Keratinocyte (primary cell): ENCODE results near the gene IFT122. TPM values are rescaled to one million over a fixed set of nuclear protein-coding genes. Genes with fewer than 3 reads are reported as not detected.

ENCODE experiments used
- DNase-seq: peaks from one replicate; pipeline ENCODE4 v3.0.0-alpha.2; 2011; ENCODE audit warnings: low read depth, missing footprints, low spot score
- FAIRE-seq: peaks from 2 replicates; lab custom pipeline; 2011; peaks lifted over from hg19 to GRCh38; lab: Jason Lieb, UNC
- H2AFZ ChIP-seq: 2 replicates; pipeline ENCODE4 v1.6.0; 2012; ENCODE audit warnings: low read length, control low read depth, inconsistent platforms; ENCODE audit not compliant: control insufficient read depth
- H3K27ac ChIP-seq: 2 replicates; pipeline ENCODE4 v1.5.1; 2011; ENCODE audit warnings: low read length; ENCODE audit not compliant: control insufficient read depth, insufficient read depth
- H3K27me3 ChIP-seq: 3 replicates; pipeline ENCODE4 v1.6.0; 2011; ENCODE audit warnings: low read length; ENCODE audit not compliant: control insufficient read depth, insufficient read depth; ENCODE audit errors: extremely low read depth
- H3K36me3 ChIP-seq, 2 experiments: 2 replicates in 1 of 2; 3 replicates in 1 of 2; pipeline ENCODE4 v1.5.1; 2011; ENCODE audit warnings: low read length in 2 of 2, mild to moderate bottlenecking in 1 of 2; ENCODE audit not compliant: control insufficient read depth in 2 of 2, insufficient read depth in 2 of 2; ENCODE audit errors: extremely low read depth in 1 of 2
- H3K4me1 ChIP-seq: 3 replicates; pipeline ENCODE4 v1.5.1; 2011; ENCODE audit warnings: low read length; ENCODE audit not compliant: control insufficient read depth, insufficient read depth; ENCODE audit errors: extremely low read depth
- H3K4me2 ChIP-seq: 3 replicates; pipeline ENCODE4 v1.6.0; 2011; ENCODE audit warnings: low read depth, low read length; ENCODE audit not compliant: control insufficient read depth, insufficient read depth; ENCODE audit errors: extremely low read depth
- H3K4me3 ChIP-seq, 3 experiments: fragments of 200-600 bp in 1 of 3; sonication (generic) in 1 of 3; 2 replicates in 2 of 3; 3 replicates in 1 of 3; pipeline ENCODE4 v1.5.1; 2011 to 2016; ENCODE audit warnings: low read length in 3 of 3, mild to moderate bottlenecking in 3 of 3, control low read depth in 2 of 3, inconsistent platforms in 1 of 3, low read depth in 1 of 3, mixed read lengths in 1 of 3, mixed run types in 1 of 3, moderate library complexity in 1 of 3; ENCODE audit not compliant: control insufficient read depth in 2 of 3, insufficient read depth in 2 of 3; ENCODE audit errors: extremely low read depth in 1 of 3
- H3K79me2 ChIP-seq: 2 replicates; pipeline ENCODE4 v1.6.0; 2012; ENCODE audit warnings: low read length; ENCODE audit not compliant: control insufficient read depth, insufficient read depth
- H3K9ac ChIP-seq: 3 replicates; pipeline ENCODE4 v1.6.0; 2011; ENCODE audit warnings: low read length; ENCODE audit not compliant: control insufficient read depth, insufficient read depth; ENCODE audit errors: extremely low read depth
- H3K9me1 ChIP-seq: 3 replicates; pipeline ENCODE4 v1.6.0; 2011; ENCODE audit warnings: low read length; ENCODE audit not compliant: control insufficient read depth, insufficient read depth; ENCODE audit errors: extremely low read depth
- H3K9me3 ChIP-seq: 2 replicates; pipeline ENCODE4 v1.5.1; 2012; ENCODE audit warnings: low read depth, low read length; ENCODE audit not compliant: control insufficient read depth
- H4K20me1 ChIP-seq: 3 replicates; pipeline ENCODE4 v1.6.0; 2011; ENCODE audit warnings: low read length; ENCODE audit not compliant: control insufficient read depth, insufficient read depth; ENCODE audit errors: extremely low read depth
- EZH2 ChIP-seq: IDR thresholded peaks from one replicate; pipeline ENCODE4 v1.6.1; 2012; ENCODE audit warnings: inconsistent platforms, mild to moderate bottlenecking, low read length, moderate library complexity
- dilution Hi-C: fragments of 300-500 bp; cut with MboI; formaldehyde crosslinking; loops from one replicate; pipeline ENCODE4 v1.7.0; 2020; ENCODE audit warnings: low sequenced_read_pairs; ENCODE audit not compliant: extremely low pct_ligation_motif_present
- polyA plus RNA-seq, 5 experiments: library from polyadenylated mRNA; depleted of rRNA in 3 of 5; stranded (reverse) in 3 of 5; stranded (forward) in 1 of 5; unstranded in 1 of 5; fragments of >200 nt; gene quantifications; 1 replicate in 1 of 5; 2 replicates in 3 of 5; 3 replicates in 1 of 5; pipeline versions ENCODE4 v1.2.1 to v1.2.3, GENCODE V29; 2011 to 2012; ENCODE audit warnings: missing spikeins in 2 of 5, low read depth in 1 of 5, low replicate concordance in 1 of 5
- TF ChIP-seq, protein P1 (sequence below), 3 experiments: IDR thresholded peaks in 1 of 3; conservative IDR thresholded peaks in 1 of 3; optimal IDR thresholded peaks in 1 of 3; 2 replicates in 2 of 3; 3 replicates in 1 of 3; pipeline versions ENCODE3 to v1.5.1; 2011; ENCODE audit warnings: low read length in 3 of 3, mild to moderate bottlenecking in 3 of 3, moderate library complexity in 2 of 3, control low read depth in 1 of 3, inconsistent platforms in 1 of 3; ENCODE audit not compliant: insufficient read depth in 2 of 3; ENCODE audit errors: extremely low read depth in 1 of 3

Gene IFT122
- polyA plus RNA-seq, 1 donor (not counting 4 experiments of a cell fraction or from before 2014, with no cell fraction given): 7.1 TPM

DNA sequence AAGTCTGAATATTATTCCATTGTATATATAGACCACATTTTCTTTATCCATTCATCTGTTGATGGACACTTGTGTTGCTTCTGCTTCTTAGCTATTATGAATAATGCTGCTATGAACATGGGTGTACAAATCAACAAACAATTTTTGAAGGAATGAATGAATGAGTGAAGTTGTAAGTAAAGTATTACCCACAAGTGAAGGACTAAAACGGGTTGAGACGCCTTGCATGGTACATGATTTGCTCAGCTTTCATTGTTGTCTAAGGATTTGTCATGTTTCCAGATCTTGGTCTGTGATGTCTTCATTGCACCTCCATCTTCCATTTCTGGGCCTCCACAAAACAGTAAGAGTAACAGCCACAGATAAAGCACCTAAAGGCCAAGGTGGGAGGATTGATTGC, 20.5 kb downstream of the IFT122 start:
- Histone ChIP-seq H3K9ac (no peak overlapping the region), H3K79me2 (no peaks in the 10 kb centered on the region), H3K36me3 (peaks cover 0 to 3% of the 10 kb centered on the region in 2 experiments), H3K27ac (no peak overlapping the region), H3K27me3 (no peaks in the 10 kb centered on the region), H3K4me1 (no peaks in the 10 kb centered on the region), H3K4me2 (no peak overlapping the region), H3K9me3 (no peaks in the 10 kb centered on the region), H3K4me3 (no peak overlapping the region), H3K9me1 (no peaks in the 10 kb centered on the region), H2AFZ (no peak overlapping the region), H4K20me1 (no peaks in the 10 kb centered on the region)
- no peak for DNase-seq
- TF ChIP-seq EZH2: no peak
- TF ChIP-seq, protein P1, sequence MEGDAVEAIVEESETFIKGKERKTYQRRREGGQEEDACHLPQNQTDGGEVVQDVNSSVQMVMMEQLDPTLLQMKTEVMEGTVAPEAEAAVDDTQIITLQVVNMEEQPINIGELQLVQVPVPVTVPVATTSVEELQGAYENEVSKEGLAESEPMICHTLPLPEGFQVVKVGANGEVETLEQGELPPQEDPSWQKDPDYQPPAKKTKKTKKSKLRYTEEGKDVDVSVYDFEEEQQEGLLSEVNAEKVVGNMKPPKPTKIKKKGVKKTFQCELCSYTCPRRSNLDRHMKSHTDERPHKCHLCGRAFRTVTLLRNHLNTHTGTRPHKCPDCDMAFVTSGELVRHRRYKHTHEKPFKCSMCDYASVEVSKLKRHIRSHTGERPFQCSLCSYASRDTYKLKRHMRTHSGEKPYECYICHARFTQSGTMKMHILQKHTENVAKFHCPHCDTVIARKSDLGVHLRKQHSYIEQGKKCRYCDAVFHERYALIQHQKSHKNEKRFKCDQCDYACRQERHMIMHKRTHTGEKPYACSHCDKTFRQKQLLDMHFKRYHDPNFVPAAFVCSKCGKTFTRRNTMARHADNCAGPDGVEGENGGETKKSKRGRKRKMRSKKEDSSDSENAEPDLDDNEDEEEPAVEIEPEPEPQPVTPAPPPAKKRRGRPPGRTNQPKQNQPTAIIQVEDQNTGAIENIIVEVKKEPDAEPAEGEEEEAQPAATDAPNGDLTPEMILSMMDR (optimal IDR thresholded peaks at IDR 0.05 in 1 of 3, IDR thresholded peaks at IDR 0.05 in 1 of 3, conservative IDR thresholded peaks at IDR 0.05 in 1 of 3; ENCODE audit: extremely low read depth in 1 of 3, insufficient read depth in 2 of 3, low read length in 3 of 3): no peak
- no peak for FAIRE-seq
- dilution Hi-C loops: no loop called here

DNA sequence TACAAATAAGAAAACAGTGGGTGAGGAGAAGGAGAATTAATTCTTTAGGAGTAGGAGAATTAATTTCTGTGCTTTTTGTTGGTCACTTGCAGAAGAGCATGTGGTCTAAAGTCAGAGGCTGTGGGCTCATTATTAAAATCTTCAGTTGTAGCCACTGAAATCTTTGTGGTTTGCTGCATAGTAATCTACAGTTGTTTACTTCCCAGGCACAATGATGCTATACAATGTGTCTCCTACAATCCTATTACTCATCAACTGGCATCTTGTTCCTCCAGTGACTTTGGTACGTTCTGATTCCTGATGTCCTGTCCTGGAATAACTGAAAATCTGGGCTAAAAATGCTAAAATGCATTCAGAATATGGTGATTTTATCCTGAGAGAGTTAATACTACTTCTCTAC, 21.0 kb downstream of the IFT122 start:
- no peak for DNase-seq
- H3K9ac ChIP-seq: no peak overlapping the region
- no peaks in the 10 kb centered on the region for H4K20me1 ChIP-seq
- no peak overlapping the region for H3K27ac ChIP-seq
- no peak overlapping the region for H2AFZ ChIP-seq
- no peaks in the 10 kb centered on the region for H3K27me3 ChIP-seq
- H3K4me3 ChIP-seq: no peak overlapping the region
- H3K4me1 ChIP-seq: no peaks in the 10 kb centered on the region
- FAIRE-seq: peak; percentile 53
- TF ChIP-seq, protein P1 (optimal IDR thresholded peaks at IDR 0.05 in 1 of 3, IDR thresholded peaks at IDR 0.05 in 1 of 3, conservative IDR thresholded peaks at IDR 0.05 in 1 of 3; ENCODE audit: extremely low read depth in 1 of 3, insufficient read depth in 2 of 3, low read length in 3 of 3): no peak
- no peak for TF ChIP-seq EZH2
- H3K4me2 ChIP-seq: no peak overlapping the region
- H3K9me3 ChIP-seq: no peaks in the 10 kb centered on the region
- peaks cover 0 to 3% of the 10 kb centered on the region in 2 experiments for H3K36me3 ChIP-seq
- H3K9me1 ChIP-seq: no peaks in the 10 kb centered on the region
- H3K79me2 ChIP-seq: no peaks in the 10 kb centered on the region
- dilution Hi-C loops: no loop called here
